HCT116 (cell line): ENCODE measurements around the gene RXYLT1.
A peak's percentile ranks its signal among the peaks of the same experiment; 100 is the strongest.

Source experiments
- CEBPB ChIP-seq: IDR thresholded peaks from 2 replicates; pipeline ENCODE4 v1.6.1; 2012; ENCODE audit warnings: low read depth
- EGR1 ChIP-seq: IDR thresholded peaks from 2 replicates; pipeline ENCODE4 v1.6.1; 2012; ENCODE audit warnings: low read depth
- EZH2 ChIP-seq: fragments of 200-600 bp; sonication (generic); IDR thresholded peaks from 2 replicates; pipeline ENCODE4 v1.6.1; 2017; ENCODE audit warnings: antibody characterized with exemption, mixed run types
- EZH2phosphoT487 ChIP-seq: fragments of 200-600 bp; IDR thresholded peaks from 2 replicates; pipeline ENCODE4 v1.6.1; 2018; ENCODE audit warnings: antibody characterized with exemption, borderline replicate concordance
- JUND ChIP-seq: IDR thresholded peaks from 2 replicates; pipeline ENCODE4 v1.6.1; 2012
- POLR2A ChIP-seq: IDR thresholded peaks from 2 replicates; pipeline ENCODE4 v1.7.0; 2011; ENCODE audit warnings: borderline replicate concordance; ENCODE audit not compliant: insufficient read depth, insufficient read length; ENCODE audit errors: extremely low read depth
- POLR2AphosphoS5 ChIP-seq: IDR thresholded peaks from 2 replicates; pipeline ENCODE4 v1.6.1; 2011; ENCODE audit warnings: mild to moderate bottlenecking, low read depth, low read length, moderate library complexity
- RAD21 ChIP-seq: IDR thresholded peaks from 2 replicates; pipeline ENCODE4 v1.6.1; 2012; ENCODE audit warnings: low read depth, mild to moderate bottlenecking
- SP1 ChIP-seq: IDR thresholded peaks from 2 replicates; pipeline ENCODE4 v1.6.1; 2012; ENCODE audit warnings: low read depth
- SRF ChIP-seq: IDR thresholded peaks from 2 replicates; pipeline ENCODE4 v1.6.1; 2012; ENCODE audit warnings: low read depth
- TF ChIP-seq, protein P1 (sequence below), 3 experiments: fragments of 200-600 bp in 1 of 3; sonication (generic) in 1 of 3; IDR thresholded peaks in 2 of 3; conservative IDR thresholded peaks in 1 of 3; 2 replicates each; pipeline ENCODE4 v1.5.1; 2012 to 2017; ENCODE audit warnings: low read depth in 2 of 3, low read length in 2 of 3, antibody characterized with exemption in 1 of 3, borderline replicate concordance in 1 of 3, control low read depth in 1 of 3, mild to moderate bottlenecking in 1 of 3, mixed read lengths in 1 of 3, mixed run types in 1 of 3, moderate library complexity in 1 of 3; ENCODE audit not compliant: insufficient read depth in 1 of 3
- TF ChIP-seq, protein P2 (sequence below): IDR thresholded peaks from 2 replicates; pipeline ENCODE4 v1.6.1; 2012; ENCODE audit warnings: low read depth
- TF ChIP-seq, protein P3 (sequence below): IDR thresholded peaks from 2 replicates; pipeline ENCODE4 v1.6.1; 2011; ENCODE audit warnings: mild to moderate bottlenecking, low read length, moderate library complexity; ENCODE audit not compliant: insufficient replicate concordance; ENCODE audit errors: extremely low read depth
- TF ChIP-seq, protein P4 (sequence below): IDR thresholded peaks from 2 replicates; pipeline ENCODE4 v1.6.1; 2012

DNA sequence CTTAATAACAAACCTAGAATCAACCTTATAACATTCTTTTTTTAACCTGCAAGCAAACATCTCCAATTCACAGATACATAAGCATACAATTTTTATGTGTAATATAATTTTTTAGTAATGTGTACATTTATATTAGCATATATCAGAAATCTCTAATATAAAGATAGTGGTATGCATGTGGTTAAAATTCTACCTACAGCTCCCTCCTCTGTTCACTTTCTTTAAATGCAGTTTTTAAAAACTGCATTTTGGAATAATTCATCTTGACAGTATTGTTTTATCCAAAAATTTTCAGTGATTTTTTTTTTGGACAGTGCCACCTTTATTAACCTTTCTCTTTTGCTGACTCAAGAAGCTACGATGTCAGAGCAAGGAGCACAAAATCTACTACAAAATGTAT lies 13.2 kb upstream of the RXYLT1 start:
- TF ChIP-seq POLR2A = no peak
- no peak for TF ChIP-seq EGR1
- peak; percentile 48 for TF ChIP-seq RAD21
- no peak for TF ChIP-seq POLR2AphosphoS5
- TF ChIP-seq CEBPB = no peak
- TF ChIP-seq, protein P1, sequence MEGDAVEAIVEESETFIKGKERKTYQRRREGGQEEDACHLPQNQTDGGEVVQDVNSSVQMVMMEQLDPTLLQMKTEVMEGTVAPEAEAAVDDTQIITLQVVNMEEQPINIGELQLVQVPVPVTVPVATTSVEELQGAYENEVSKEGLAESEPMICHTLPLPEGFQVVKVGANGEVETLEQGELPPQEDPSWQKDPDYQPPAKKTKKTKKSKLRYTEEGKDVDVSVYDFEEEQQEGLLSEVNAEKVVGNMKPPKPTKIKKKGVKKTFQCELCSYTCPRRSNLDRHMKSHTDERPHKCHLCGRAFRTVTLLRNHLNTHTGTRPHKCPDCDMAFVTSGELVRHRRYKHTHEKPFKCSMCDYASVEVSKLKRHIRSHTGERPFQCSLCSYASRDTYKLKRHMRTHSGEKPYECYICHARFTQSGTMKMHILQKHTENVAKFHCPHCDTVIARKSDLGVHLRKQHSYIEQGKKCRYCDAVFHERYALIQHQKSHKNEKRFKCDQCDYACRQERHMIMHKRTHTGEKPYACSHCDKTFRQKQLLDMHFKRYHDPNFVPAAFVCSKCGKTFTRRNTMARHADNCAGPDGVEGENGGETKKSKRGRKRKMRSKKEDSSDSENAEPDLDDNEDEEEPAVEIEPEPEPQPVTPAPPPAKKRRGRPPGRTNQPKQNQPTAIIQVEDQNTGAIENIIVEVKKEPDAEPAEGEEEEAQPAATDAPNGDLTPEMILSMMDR (IDR thresholded peaks at IDR 0.05 in 2 of 3, conservative IDR thresholded peaks at IDR 0.05 in 1 of 3; ENCODE audit: borderline replicate concordance in 1 of 3, insufficient read depth in 1 of 3, low read depth in 2 of 3, low read length in 2 of 3) = peak; percentile 9 to 38 (median 26); a peak in 3 of 6 replicates
- TF ChIP-seq, protein P2, sequence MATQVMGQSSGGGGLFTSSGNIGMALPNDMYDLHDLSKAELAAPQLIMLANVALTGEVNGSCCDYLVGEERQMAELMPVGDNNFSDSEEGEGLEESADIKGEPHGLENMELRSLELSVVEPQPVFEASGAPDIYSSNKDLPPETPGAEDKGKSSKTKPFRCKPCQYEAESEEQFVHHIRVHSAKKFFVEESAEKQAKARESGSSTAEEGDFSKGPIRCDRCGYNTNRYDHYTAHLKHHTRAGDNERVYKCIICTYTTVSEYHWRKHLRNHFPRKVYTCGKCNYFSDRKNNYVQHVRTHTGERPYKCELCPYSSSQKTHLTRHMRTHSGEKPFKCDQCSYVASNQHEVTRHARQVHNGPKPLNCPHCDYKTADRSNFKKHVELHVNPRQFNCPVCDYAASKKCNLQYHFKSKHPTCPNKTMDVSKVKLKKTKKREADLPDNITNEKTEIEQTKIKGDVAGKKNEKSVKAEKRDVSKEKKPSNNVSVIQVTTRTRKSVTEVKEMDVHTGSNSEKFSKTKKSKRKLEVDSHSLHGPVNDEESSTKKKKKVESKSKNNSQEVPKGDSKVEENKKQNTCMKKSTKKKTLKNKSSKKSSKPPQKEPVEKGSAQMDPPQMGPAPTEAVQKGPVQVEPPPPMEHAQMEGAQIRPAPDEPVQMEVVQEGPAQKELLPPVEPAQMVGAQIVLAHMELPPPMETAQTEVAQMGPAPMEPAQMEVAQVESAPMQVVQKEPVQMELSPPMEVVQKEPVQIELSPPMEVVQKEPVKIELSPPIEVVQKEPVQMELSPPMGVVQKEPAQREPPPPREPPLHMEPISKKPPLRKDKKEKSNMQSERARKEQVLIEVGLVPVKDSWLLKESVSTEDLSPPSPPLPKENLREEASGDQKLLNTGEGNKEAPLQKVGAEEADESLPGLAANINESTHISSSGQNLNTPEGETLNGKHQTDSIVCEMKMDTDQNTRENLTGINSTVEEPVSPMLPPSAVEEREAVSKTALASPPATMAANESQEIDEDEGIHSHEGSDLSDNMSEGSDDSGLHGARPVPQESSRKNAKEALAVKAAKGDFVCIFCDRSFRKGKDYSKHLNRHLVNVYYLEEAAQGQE = no peak
- no peak for TF ChIP-seq SP1
- no peak for TF ChIP-seq EZH2
- TF ChIP-seq, protein P3, sequence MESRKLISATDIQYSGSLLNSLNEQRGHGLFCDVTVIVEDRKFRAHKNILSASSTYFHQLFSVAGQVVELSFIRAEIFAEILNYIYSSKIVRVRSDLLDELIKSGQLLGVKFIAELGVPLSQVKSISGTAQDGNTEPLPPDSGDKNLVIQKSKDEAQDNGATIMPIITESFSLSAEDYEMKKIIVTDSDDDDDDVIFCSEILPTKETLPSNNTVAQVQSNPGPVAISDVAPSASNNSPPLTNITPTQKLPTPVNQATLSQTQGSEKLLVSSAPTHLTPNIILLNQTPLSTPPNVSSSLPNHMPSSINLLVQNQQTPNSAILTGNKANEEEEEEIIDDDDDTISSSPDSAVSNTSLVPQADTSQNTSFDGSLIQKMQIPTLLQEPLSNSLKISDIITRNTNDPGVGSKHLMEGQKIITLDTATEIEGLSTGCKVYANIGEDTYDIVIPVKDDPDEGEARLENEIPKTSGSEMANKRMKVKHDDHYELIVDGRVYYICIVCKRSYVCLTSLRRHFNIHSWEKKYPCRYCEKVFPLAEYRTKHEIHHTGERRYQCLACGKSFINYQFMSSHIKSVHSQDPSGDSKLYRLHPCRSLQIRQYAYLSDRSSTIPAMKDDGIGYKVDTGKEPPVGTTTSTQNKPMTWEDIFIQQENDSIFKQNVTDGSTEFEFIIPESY = no peak
- TF ChIP-seq, protein P4, sequence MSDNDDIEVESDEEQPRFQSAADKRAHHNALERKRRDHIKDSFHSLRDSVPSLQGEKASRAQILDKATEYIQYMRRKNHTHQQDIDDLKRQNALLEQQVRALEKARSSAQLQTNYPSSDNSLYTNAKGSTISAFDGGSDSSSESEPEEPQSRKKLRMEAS = no peak
- no peak for TF ChIP-seq EZH2phosphoT487
- TF ChIP-seq JUND = no peak
- TF ChIP-seq SRF = no peak
